Osteoblast (primary cell): Measurements from ENCODE around the gene PHLDB3. TPM values are rescaled to one million over a fixed set of nuclear protein-coding genes. Genes with fewer than 3 reads are reported as not detected.

Experiments
- DNase-seq: peaks from one replicate; pipeline ENCODE4 v3.0.0; 2011; ENCODE audit warnings: low spot score, mixed read lengths; ENCODE audit not compliant: insufficient read length; ENCODE audit errors: missing footprints
- H2AFZ ChIP-seq: 2 replicates; pipeline ENCODE4 v1.6.0; 2011; ENCODE audit warnings: mild to moderate bottlenecking, low read length
- H3K27ac ChIP-seq: 2 replicates; pipeline ENCODE4 v1.5.1; 2011; ENCODE audit warnings: mild to moderate bottlenecking, low read depth, low read length, moderate library complexity
- H3K27me3 ChIP-seq: 2 replicates; pipeline ENCODE4 v1.6.0; 2012; ENCODE audit warnings: mild to moderate bottlenecking, control low read depth, inconsistent platforms, low read length, moderate library complexity; ENCODE audit not compliant: insufficient read depth
- H3K36me3 ChIP-seq: 2 replicates; pipeline ENCODE4 v1.5.1; 2011; ENCODE audit warnings: mild to moderate bottlenecking, low read length, control low read depth, moderate library complexity; ENCODE audit not compliant: insufficient read depth
- H3K4me1 ChIP-seq: 2 replicates; pipeline ENCODE4 v1.5.1; 2011; ENCODE audit warnings: mild to moderate bottlenecking, low read length, control low read depth, moderate library complexity; ENCODE audit not compliant: insufficient read depth
- H3K4me2 ChIP-seq: 2 replicates; pipeline ENCODE4 v1.6.0; 2011; ENCODE audit warnings: mild to moderate bottlenecking, low read length; ENCODE audit not compliant: insufficient read depth
- H3K4me3 ChIP-seq: fragments of 200-600 bp; sonication (generic); 3 replicates; pipeline ENCODE4 v1.5.1; 2012; ENCODE audit warnings: mild to moderate bottlenecking, low read length, inconsistent platforms; ENCODE audit not compliant: insufficient read depth
- H3K79me2 ChIP-seq: 2 replicates; pipeline ENCODE4 v1.6.0; 2012; ENCODE audit warnings: mild to moderate bottlenecking, low read length, control low read depth, inconsistent platforms; ENCODE audit not compliant: insufficient read depth
- H3K9me3 ChIP-seq: 2 replicates; pipeline ENCODE4 v1.5.1; 2011; ENCODE audit warnings: low read depth, low read length, control low read depth
- H4K20me1 ChIP-seq: 2 replicates; pipeline ENCODE4 v1.6.0; 2012; ENCODE audit warnings: mild to moderate bottlenecking, low read length, control low read depth; ENCODE audit not compliant: insufficient read depth
- total RNA-seq: library from RNA; depleted of rRNA; stranded (reverse); fragments of >200 nt; gene quantifications from 2 replicates; pipeline ENCODE4 v1.2.3, GENCODE V29; 2012
- TF ChIP-seq, protein P1 (sequence below): IDR thresholded peaks from 2 replicates; pipeline ENCODE4 v1.5.1; 2011; ENCODE audit warnings: mild to moderate bottlenecking, low read depth, low read length, moderate library complexity; ENCODE audit errors: extremely low read depth

The PHLDB3 gene
- total RNA-seq, 1 donor: 10.9 TPM

DNA sequence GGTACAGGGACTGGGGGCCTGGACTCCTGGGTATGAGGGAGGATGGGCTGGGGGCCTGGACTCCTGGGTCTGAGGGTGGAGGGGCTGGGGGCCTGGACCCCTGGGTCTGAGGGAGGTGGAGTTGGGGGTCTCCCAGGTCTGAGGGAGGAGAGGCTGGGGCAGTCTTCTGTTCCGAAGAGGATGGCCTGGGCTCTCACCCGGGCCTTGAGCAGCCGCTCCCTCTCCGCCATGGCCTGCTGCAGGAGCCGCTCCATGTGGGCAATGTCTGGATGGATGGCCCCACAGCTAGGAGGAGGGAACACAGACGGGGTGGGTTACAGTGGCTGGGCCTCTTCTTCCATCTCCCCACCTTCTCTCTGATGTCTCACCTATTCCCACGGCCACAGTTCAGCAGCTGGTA lies 18.1 kb downstream of the PHLDB3 start:
- Histone ChIP-seq H3K36me3 (no peaks in the 10 kb centered on the region), H2AFZ (no peak overlapping the region), H3K4me1 (no peaks in the 10 kb centered on the region), H3K4me2 (no peak overlapping the region), H4K20me1 (no peaks in the 10 kb centered on the region), H3K27ac (no peak overlapping the region), H3K9me3 (no peaks in the 10 kb centered on the region), H3K27me3 (no peaks in the 10 kb centered on the region), H3K4me3 (no peak overlapping the region), H3K79me2 (no peaks in the 10 kb centered on the region)
- peak; percentile 15 for DNase-seq
- TF ChIP-seq, protein P1, sequence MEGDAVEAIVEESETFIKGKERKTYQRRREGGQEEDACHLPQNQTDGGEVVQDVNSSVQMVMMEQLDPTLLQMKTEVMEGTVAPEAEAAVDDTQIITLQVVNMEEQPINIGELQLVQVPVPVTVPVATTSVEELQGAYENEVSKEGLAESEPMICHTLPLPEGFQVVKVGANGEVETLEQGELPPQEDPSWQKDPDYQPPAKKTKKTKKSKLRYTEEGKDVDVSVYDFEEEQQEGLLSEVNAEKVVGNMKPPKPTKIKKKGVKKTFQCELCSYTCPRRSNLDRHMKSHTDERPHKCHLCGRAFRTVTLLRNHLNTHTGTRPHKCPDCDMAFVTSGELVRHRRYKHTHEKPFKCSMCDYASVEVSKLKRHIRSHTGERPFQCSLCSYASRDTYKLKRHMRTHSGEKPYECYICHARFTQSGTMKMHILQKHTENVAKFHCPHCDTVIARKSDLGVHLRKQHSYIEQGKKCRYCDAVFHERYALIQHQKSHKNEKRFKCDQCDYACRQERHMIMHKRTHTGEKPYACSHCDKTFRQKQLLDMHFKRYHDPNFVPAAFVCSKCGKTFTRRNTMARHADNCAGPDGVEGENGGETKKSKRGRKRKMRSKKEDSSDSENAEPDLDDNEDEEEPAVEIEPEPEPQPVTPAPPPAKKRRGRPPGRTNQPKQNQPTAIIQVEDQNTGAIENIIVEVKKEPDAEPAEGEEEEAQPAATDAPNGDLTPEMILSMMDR: no peak

DNA sequence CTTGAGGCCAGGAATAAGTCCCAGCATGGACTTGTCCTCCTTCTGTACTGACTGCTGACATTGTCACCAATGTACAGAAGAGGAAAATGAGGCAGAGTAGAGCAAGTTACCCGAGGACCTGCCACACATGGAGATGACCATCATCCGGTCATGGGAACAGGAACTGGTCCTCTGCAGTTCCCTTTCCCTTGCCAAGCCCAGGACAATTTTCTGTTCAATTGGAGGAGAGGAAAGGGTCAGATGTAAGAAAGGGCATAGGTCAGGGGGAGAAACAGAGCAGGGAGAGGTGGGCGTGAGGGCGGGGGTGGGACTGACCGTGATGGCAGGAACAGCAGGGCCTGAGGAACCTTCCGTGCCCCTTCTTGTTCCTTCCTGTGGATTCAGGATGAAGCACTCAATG lies 18.6 kb downstream of the PHLDB3 start:
- TF ChIP-seq, protein P1: no peak
- Histone ChIP-seq H3K4me2 (no peak overlapping the region), H3K9me3 (no peaks in the 10 kb centered on the region), H3K27ac (no peak overlapping the region), H3K36me3 (no peaks in the 10 kb centered on the region), H3K4me3 (no peak overlapping the region), H3K79me2 (no peaks in the 10 kb centered on the region), H2AFZ (no peak overlapping the region), H4K20me1 (no peaks in the 10 kb centered on the region), H3K4me1 (no peaks in the 10 kb centered on the region), H3K27me3 (no peaks in the 10 kb centered on the region)
- DNase-seq: peak; percentile 65

DNA sequence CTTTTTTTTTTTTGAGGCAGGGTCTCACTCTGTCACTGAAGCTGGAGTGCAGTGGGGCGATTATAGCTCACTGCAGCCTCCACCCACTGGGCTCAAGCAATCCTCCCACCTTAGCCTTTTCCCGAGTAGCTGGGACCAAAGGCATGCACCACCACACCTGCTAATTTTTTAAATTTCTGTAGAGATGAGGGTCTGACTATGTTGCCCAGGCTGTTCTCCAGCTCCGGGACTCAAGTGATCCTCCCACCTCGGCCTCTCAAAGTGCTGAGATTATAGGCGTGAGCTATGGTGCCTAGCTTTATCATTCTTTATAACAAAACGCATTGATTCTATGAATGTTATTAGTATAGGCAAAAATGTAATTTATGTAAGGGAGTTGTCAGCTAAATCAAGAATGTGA lies 21.3 kb downstream of the PHLDB3 start:
- TF ChIP-seq, protein P1: no peak
- Histone ChIP-seq H3K4me2 (no peak overlapping the region), H4K20me1 (no peaks in the 10 kb centered on the region), H3K9me3 (no peaks in the 10 kb centered on the region), H3K36me3 (no peaks in the 10 kb centered on the region), H3K27ac (no peak overlapping the region), H3K4me3 (no peak overlapping the region), H2AFZ (no peak overlapping the region), H3K4me1 (no peaks in the 10 kb centered on the region), H3K27me3 (no peaks in the 10 kb centered on the region), H3K79me2 (no peaks in the 10 kb centered on the region)
- DNase-seq: no peak

DNA sequence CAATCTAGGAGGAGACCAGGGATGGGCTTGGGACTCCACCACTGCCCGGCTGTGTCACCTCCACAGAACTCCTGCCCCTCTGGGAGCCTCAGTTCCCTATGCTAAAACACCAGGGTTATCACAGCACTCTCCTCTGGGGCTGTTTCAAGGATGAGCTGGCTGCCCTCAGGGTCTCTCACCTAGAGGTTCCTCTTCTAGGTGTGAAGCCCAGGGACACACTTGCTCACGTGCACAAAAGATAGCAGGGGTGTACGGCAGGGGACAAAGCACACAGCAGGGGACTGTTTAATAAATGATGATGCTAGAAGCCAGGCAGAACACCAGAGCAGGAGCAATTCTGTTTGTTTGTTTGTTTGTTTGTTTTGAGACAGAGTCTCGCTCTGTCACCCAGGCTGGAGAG lies 22.4 kb downstream of the PHLDB3 start:
- peak; percentile 17 for DNase-seq
- Histone ChIP-seq H3K27me3 (no peaks in the 10 kb centered on the region), H3K27ac (no peak overlapping the region), H3K4me2 (no peak overlapping the region), H3K79me2 (no peaks in the 10 kb centered on the region), H3K4me3 (no peak overlapping the region), H3K36me3 (peaks cover 6% of the 10 kb centered on the region), H2AFZ (no peak overlapping the region), H3K9me3 (no peaks in the 10 kb centered on the region), H3K4me1 (no peaks in the 10 kb centered on the region), H4K20me1 (no peaks in the 10 kb centered on the region)
- TF ChIP-seq, protein P1: no peak
